Effector CD4-positive, alpha-beta T cell (primary cell): ENCODE results near the gene MRPL23.

Experiments
- DNase-seq: peaks from one replicate; pipeline ENCODE4 v3.0.0-alpha.2; 2020

The MRPL23 gene

DNA sequence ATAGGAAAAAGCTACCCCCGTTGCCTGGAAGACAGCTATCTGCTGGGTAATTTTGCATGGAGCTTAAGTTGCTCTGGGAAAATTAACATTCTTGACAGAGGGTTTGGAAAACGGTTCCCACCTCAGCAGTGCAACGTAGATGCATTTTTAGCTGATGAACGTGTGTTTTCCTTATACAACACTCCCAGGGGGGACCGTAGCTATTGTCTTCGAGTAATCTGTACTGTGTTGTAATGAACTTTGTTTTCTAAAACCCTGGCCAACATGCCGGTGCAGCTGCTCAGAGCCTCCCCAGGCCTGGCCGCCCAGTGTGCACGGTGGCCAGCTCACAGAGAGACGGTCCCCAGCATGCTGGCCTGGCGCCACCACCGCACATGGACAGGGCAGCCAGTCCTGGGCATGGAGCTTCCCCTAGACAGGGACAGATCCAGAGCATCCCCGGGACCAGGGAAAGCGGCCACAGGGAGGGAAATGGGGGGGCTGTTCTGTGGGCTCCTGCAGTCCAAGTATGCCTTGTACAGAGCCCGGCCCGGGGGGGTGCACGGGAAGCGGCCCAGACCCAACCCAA lies 25.5 kb upstream of the MRPL23 start:
- DNase-seq, result no peak

DNA sequence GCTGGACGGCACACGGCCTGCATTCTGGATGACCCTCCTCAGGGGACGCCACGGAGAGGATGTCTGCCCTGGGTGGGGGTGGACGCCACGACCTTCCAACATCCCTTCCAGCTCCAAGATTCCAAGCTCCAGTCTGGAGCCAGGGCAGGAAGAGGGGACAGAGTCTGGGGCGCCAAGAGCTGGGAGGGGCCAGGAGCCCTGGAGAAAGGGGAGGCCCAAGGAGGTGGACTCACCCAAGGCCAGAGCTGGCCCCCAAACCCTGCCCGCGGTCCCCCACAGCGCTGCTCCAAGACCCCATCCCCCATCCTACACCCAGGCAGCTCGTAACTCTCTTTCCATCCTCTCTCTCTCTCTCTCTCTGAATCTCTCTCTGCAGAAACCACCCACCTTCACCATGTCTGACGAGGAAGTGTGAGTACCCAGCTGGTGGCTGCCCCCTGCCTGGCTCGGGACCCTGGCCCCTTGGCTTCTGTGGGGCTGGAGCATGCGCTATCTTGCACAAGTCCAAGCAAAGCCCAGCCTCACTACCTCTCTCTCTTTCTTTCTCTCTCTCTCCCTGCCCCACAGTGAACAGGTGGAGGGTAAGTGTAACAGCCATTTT lies 24.6 kb upstream of the MRPL23 start:
- DNase-seq, result no peak

DNA sequence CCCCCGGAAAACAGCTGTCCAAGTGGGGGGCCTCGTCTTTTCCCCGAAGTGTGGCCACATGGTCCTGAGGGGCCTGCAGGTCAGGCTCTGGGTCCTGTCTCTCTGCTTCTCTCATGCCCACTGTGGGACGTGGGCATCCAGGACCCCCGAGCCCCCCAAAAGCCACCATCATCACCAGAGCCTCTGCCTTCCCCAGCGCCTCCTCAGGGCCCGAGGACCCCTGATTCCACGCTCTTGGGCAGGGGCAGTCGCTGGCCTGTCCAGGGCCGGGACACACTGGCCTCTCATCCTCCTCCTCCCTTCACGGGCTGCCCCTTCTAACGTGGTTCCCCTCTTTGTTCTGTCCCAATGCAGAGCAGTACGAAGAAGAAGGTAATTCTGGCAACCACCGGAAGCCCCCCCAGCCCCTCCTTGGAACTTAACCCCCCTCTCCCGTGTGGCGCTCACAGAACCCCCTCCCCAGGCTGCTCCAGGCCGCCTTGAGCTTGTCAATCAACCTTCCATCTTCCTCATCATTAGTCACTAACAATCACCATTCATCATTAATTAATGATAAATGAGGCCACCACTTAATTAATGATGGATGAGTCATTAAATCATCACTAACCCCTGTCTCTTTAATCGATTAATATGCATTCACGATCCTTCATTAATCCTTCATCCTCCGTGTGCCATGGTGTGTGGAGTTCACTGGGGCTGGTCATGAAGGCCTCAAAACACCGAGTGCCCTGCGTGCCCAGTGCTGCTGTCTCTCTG lies 23.8 kb upstream of the MRPL23 start:
- DNase-seq, result no peak

DNA sequence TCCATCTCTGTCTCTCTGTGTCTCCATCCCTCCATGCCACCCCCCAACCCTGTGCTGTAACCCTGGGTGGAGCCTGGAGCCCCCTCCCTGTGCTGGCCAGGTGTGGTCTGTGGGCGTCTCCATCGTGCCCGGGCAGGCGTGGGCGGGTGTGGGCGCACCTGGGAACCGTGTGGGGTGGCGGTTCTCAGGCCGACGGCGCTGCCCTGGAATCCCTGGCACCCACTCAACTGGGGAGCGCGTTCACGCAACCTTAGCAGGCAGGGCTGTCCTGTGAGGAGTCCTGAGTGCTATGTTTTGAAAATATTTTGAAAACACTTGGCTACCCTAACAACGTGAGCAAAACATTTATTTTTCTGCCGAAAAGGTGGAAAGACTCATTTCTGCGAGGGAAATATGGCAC lies 23.0 kb upstream of the MRPL23 start:
- no peak for DNase-seq

DNA sequence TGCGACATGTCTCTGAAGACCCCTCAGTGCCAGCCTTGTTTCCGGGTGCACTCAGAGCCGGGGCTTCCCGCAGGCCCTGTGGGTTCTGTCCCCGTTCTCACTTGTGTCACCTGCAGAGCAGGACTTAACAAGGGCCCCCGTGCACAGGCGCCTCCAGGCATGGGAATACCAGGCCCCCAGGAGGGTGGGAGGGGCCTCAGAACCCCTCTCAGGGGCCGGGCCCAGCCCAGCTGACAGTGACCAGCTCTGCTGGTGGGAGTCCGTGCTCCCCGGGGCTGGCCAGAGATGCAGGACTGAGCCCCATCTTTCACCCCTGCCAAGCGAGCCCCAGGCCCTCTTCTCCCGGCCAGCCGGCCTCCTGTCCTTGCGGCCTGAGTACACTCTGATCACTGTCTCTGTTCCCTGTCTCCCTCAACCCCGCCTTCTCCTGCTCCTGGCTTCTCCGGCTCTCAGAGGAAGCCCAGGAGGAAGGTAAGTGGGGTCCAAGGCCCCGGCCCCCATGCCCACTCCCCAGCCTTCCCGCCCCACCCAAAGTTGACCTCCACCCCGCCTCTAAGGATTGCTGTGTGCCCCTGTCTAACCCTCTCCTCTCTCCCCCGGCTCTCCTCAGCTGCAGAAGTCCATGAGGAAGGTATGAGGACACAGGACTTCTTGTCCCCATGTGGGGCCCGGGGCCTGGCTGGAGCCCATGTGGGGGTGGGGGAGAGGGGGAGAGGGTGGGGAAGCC lies 22.3 kb upstream of the MRPL23 start:
- no peak for DNase-seq

DNA sequence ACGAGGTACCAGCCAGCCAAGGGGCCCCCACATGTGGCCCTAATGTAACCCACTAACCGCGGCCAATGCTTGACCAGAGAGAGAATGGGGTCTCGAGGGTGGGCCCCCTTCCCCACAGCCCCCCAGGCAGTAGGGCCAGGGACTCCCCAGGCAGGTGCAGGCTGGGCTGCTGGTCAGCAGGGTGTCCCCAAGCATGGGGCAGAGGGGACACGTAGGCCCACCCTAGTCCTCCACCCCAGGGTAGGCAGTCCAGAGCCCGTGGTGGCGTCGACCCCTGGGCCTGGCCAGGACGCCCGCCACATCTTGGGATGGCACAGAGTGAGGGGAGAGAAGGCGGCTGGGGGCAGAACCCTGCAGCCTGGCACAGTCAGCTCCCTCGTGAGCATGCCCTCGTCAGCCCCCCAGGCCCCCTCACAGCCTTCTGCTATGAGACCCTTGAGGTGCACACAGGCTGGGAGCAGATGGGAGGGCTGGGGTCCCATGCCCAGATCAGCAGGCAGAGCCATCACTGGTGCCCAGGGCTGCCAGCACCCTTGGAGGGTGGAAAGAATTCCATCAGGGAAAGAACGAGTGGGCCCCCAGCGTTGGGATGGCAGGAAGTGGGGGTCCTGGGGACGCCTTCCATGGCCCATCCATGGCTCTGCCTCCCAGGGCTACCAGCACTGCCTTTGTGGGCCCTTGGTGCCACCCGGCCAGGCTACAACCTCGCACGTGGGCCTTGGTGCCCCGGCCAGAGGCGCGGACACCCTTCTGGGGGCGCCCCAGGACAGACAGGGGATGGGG lies 21.6 kb upstream of the MRPL23 start:
- no peak for DNase-seq

DNA sequence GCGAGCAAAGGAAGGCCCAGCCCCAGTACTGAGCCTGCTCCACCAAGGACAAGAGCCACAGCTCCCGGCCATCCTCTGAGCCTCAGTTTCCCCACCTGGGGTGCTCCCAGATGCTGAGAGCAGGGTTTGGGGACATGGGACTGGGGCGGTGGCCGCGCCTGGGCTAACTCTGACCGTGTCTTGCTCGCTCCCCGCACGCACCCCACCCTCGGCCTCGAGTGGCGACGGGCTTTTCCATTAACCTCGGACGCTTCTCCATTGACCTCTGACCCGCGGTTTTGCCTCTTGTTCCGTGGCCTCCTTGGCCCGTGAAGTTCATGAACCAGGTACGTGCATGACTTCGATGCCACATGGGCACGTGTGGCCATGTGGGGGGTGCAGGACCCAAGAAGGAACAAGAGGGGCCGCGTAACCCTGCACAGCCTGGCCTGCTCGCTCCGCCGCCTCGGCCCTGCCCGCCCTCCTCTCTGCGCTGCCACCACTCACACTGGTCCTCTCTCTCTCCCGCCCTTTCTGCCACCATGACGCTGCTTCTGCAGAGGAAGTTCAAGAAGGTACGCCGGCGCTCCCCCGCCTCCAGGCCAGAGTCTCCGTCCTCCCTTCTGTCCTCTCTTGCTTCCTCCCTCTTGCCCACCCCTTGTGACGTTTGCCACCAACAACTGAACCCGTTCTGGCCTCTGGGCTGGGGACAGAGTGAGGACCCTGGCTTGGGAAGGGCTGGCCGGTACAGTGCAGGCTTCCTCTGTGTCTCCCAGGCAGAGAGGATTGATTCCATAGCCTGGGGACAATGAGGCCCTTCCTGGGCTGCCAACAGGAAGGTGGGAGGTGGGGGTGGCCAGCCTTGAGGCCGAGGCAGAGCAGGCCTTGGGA lies 20.7 kb upstream of the MRPL23 start:
- no peak for DNase-seq

DNA sequence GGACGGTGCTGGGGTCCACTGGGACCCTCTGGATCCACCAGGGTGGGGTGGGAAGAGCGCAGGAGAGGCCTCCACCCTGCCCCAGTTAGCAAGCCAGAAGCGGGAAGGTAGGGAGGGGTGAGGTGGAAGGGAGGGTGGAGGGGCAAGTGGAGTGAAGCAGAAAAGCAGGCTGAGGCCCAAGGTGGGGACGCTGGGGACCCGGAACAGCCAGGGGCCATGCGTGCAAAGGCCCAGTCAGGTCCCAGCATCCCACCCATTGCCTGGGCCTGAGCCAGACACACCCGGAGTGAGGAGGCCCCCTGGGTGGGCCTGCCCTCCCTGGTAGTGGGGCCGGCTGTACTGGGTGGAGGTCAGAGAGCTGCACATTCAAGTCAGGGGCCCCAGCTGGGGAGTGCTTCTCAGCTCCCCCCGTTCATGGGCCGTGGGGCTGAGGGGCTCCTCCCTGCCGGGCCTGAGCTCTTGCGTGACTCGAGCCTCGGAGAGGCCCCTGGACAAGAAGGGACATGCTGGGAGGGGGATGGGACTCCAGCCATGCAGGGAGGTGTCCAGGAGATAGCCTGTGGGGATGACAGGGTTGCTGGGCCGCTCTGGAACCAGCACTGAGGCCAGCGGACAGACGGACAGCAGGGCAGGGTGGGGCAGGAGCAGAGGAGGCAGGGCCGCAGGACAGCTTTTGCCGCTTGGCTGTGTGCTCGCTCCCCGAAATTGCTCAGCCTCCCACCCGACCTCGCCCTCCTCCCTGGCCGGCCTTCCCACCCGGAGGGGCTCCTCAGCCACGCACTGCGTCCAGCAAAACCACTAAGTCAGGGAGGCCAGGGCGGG lies 19.9 kb upstream of the MRPL23 start:
- no peak for DNase-seq

DNA sequence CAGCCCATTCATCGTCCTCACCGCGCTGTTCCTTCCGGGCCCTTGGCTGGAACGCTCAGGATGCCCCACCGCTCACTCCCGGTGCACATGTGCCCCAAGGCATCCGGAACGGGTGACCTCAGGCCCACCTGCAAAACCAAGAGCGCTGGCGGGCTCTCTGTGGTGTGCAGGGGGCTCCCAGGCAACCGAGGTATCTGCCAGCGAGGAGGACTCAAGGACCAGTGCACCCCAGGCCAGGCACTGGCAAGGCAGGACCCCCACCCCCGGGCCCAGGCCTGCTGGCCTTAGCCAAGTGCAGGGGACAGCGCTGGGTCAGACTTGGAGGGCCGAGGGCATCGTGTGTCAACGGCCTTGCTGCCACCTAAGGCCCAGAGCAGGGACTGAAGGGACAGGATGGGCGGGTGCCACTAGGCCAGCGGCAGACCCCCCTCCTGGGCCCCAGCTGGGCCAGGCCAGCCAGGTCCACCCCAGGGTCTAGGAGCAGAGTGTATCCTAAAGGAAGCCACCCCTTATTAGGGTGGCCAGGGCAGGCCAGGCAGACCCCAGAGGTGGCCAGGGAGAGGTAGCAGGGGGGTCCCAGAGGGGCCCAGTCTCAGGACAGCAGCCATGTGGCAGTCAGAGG lies 19.2 kb upstream of the MRPL23 start:
- no peak for DNase-seq

DNA sequence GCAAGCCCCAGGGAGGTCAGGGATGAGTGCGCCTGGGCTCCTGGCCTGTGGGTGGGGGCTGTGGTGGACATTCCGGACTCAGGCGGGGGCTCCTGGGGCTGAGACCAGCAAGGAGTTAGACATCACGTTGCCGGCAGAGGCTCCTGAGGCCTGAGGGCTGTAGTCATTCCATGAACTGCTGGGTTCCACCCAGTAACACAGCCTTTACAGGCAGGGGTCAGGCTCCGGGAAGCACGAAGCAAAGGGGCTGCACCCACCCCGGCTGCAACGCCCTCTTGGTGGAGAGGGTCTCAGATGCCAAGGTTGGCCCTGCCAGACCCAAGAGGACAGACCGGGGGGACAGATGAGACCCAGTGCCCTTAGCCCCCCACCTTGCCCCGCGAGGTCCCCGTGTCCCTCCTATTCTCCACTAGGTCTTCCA lies 18.7 kb upstream of the MRPL23 start:
- no peak for DNase-seq

DNA sequence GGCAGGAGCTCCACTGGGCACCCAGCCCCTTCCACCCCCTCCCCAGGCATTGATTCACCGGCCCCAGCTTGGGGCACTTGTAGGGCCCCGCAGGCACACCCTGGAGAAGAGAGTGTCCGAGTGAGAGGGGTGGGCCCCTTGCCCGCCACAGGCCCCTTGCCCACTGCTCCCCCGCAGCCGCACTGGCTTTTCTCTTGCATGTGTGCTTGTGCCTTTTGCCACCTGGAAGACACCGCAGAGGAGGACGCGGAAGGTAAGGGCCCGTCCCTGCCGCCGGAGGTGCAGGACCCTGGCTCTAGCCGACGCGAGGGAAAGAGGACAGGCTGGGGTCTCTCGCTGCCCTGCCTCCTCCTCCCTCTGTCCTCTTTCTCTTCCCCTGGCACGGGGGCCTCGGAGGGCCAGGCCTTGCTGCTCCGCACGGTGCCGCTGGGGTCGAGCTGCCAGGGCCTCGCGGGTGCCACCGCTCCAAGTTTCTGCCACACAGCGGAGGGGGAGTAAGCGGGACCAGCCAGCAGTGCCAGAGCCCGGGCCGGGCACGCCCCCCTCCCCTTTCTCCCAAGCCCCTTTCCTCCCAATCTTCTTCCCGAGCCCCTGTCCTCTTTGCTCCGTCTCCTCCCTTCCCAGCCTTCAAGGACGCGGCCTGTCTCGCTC lies 18.1 kb upstream of the MRPL23 start:
- DNase-seq, result no peak

DNA sequence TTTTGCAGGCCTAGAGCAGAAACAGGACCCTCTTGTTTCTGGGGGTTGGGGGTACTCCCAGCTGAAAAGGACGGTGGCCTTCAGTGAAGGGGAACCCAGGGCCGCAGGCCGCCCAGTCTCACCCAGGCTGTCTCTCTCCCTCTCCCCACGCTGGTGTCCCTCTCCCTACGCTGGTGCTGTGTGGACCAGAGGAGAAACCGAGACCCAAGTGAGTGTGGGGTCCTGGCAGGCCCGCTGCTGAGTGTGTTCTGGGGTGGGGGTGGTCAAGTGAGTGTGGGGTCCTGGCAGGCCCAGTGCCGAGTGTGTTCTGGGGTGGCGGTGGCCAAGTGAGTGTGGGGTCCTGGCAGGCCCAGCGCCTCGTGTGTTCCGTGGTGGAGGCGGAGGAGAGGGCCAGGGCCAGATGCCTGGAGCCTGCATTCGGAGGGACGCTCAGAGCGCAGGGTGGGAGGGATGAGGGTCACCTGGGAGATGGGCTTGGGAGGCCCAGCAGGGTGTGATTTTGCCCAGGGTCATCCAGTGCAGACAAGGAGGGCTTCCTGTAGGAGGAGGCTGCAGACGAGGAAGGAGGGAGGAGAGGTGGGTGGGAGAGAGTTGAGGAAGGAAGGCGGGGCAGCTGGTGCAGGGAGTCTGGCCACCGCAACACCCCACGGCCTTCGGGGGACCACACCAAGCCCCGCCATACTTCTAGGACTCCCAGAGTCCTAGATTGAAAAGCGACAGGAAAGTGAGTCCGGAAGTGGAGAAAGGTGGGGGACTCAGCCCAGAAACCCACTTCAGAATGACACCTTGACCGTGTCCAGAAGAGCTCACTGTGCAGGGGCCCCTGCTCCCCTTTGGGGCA lies 17.3 kb upstream of the MRPL23 start:
- DNase-seq, result no peak

DNA sequence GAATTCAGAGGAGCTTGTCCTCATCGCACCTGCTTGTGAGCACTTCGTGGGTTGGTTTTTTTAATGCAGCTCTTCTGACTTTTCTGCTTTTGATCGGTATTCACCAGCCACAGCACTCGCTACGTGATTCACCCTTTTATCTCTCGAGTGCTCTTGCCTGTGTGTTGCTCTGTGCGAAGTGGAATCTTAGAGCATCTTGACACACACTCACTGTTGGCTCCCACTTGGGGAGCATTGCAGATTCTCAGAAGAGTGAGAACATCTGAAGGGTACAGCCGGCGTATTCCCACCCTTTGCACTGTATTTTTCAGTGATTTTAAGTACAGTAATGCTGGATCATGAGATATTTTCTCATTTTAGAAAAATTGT lies 16.7 kb upstream of the MRPL23 start:
- DNase-seq, result no peak

DNA sequence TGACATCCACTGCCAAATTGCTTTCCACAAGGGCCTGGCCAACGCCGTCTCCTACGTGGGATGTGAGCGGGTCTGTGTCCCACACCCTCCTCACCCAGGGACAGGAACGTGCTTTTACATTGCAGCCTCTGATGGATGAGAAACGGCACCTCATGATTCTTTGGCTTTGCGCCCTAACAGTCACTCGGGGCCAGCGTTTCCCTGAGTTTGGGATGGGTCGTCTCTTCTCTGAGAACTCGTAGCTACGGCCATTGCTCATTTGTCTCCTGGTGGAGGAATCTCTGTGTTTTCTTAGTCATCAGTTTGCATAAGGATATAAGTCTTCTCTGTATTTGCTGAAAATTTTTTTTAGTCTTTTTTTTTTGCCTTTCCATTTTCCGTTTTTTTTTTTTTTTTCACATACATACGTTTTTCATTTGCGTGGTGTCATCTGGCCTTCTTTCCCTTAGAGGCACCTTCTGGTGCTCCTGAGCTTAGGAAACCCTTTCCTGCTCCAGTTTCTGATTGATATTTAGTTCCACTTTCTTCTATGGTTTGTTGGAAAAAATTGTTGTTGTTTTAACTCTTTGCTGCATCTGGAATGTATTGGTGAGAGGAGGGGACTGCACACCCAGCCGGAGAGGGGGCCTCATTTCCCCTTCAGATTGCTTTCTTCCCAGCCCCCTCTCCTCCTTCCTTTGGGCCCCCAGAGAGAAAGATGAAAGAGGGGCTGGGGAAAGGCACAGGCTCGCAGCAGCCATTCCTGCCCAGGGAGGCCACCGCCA lies 15.6 kb upstream of the MRPL23 start:
- DNase-seq, result no peak

DNA sequence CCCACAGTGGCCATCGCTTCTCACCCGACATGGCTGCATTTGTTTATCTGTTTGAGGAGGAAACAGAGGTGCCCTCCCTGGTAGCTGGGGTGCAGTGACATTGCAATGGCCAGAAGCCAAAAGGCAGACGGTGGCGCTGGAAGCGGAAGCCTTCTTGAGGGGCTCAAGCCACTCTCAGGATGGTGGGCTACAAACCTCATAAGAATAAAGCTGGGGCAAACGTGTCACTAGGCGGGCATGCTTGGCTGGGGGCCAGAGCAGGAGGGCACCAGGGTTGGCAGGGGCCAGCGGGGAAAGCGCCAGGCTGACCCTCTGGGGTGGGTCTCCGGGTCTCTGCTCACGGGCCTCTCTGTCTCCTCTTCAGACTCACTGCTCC lies 15.0 kb upstream of the MRPL23 start:
- DNase-seq, result no peak

DNA sequence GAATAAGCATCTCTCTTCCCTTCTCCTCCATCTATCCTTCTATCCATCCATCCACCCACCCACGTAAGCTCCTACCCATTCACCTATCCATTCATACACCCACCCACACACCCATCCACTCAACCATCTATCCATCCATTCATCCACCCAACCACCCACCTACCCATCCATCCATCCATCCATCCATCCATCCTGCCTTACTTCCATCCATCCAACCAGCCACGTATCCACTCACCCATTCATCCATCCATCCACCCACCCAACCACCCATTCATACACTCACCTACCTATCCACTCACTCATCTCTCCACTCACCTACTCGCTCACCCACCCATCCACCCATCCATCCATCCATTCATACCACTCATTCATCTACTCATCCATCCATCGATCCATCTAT lies 14.5 kb upstream of the MRPL23 start:
- no peak for DNase-seq

DNA sequence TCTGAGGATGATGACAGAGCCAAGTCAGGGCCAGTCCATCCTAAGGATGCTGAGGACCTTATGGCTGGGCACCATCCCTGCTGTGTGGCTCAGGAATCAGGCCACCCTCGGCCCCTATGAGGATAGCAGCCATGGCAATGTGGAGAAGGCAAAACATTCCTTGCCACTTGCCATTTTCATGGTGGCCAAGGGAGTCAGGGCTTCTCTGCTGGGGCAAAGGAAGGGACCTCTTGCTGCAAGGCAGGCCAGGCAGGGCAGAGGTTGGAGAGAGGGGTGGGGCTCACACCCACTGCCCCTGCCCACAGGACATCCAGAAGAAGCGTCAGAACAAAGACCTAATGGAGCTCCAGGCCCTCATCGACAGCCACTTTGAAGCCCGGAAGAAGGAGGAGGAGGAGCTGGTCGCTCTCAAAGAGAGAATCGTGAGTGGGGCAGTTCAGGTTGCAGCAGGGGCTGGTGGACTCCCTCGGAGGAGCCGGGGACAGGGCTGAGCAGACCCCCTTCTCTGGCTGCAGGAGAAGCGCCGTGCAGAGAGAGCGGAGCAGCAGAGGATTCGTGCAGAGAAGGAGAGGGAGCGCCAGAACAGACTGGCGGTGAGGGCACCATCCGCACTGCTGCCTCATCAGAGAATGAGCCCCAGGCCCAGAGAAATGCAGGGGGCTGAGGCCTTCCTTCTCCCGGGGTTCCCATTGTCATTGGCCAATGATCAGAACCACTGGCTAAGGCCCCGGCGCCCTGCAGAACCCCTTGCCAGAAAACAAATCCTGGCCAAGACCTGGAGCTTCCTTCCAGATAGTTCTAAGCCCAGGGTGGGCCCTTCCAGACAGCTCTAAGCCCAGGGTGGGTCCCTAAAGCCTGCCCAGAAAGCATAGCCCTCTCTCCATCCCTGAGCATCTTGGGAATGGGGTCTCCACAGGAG lies 13.5 kb upstream of the MRPL23 start:
- no peak for DNase-seq
